NCI-H1694 treated with DMSO at 0.1 percent for 48 hours (cell line): Measurements from ENCODE around the gene ABHD12.
"Not testable (repeated sequence)": the region's sequence is repeated elsewhere in the genome, so short reads cannot be mapped to it uniquely, and the experiment has no call there.

Experiments used
- DNase-seq: peaks from one replicate; lab custom pipeline; 2025; lab: John Stamatoyannopoulos, UW

Gene ABHD12

DNA sequence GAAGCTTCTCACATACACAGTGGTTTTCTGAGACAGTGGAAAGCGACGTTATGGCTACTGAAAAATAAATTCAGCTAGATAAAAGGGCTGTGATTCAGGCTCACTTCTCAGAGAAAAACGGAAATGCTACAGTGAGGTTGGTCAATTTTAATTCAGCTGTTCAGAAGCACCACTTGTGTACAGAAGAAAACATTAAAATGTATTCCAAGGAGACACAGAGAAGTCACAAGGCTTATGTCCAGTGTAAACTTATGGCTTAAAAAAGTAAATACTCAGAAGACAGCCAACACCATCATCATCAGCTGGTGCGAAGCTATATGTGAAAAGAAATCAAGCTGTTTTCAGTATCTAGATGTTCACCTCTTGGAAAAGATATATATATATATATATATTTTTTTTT is 68.6 kb downstream of the ABHD12 start:
- no peak for DNase-seq

DNA sequence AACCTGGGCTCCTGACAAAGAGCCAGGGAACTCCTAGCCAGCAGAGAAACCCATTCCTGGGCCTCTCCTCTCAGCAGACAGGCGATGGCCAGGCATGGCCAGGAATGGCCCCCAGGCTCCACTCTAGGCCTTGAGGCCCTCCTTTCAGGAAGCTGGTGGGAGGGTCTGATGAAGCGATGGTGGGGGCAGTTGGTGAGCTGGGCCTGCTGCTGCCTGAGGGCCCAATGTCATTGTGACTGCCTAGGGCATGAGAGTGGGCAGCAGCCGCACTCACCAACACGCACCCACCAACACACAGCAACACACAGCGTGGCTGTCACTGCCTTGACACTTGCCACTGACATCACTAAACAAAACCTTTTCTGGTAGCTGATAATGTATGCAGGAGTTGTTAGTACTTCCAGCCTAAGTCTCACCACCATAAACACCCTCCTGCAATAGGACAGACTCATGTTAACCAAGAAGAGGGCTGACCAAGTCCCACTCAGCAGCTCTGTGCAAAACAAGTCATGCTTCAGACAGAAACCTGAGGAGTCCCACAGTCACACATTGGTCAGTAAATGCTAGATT is 69.3 kb downstream of the ABHD12 start:
- DNase-seq, result no peak

DNA sequence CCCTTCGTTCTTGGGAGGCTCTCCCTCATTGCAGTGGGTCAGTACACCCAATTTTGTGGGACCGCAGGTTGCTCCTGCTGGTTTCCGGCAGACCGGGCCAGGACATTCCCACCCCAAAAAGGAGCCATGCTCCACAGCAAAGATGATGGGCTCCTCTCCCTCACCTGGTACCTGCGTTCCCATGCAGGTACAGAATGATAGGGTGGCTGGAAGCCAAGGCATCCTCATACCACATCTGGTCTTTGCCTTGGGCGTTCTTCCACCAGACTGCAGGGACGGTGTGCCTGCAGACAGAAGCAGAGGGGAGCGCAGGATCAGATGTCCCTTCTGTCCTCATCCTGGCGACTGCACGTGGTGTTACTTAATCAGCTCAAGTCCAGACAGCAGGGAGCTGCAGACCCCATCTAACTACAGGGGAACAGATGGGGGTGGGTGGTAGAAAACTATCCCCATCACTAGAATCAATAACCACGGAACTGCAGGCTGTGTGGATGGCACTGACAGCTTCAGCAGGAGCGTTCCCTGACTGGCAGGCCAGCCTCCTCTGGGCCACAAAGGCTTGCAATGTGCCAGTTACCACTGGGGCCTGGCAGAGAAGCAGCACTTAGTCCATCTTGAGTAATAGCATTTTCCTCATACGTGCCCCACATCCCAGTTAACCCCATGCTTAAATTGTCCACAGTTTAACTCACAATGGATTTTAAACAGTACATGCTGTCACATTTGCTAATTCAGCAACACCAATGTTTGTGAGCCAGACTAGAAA is 70.4 kb downstream of the ABHD12 start:
- no peak for DNase-seq

DNA sequence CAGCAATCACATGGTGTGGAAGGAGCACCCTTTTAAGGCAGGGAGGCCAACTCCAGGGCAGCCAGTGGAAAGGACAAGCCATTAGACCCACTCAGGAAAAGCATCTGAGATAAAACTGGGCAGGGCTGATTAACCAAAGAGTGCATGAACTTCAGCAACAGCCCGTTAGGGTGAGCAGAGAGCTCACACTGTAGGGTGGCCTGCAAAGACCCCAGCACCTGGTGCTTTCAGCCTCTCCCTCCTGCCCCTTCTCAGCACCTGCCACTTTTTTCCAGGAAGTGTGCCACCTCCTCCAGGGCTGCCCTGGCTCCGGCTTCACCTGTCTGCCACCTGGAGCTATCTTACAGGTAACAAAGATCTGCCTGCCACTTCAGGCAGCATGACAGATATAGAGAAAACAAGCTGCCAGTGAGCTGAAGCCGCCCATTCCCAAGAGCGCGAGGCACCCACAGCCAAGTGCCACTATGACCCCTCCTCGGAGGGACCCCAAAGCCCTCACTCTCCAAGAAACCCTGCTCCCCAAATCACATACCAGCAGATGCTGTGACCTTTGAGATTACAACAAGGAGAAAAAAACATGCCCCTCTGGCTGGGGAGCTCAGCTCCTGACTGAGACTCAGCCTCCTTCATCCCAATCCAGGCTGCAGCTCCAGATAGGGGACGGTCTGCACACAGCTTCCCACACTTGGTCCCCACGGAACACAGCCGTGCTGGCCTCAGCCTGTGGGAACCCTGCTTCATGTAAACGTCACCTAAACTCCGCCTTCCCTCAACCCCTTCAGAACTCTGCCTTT is 71.2 kb downstream of the ABHD12 start:
- no peak for DNase-seq

DNA sequence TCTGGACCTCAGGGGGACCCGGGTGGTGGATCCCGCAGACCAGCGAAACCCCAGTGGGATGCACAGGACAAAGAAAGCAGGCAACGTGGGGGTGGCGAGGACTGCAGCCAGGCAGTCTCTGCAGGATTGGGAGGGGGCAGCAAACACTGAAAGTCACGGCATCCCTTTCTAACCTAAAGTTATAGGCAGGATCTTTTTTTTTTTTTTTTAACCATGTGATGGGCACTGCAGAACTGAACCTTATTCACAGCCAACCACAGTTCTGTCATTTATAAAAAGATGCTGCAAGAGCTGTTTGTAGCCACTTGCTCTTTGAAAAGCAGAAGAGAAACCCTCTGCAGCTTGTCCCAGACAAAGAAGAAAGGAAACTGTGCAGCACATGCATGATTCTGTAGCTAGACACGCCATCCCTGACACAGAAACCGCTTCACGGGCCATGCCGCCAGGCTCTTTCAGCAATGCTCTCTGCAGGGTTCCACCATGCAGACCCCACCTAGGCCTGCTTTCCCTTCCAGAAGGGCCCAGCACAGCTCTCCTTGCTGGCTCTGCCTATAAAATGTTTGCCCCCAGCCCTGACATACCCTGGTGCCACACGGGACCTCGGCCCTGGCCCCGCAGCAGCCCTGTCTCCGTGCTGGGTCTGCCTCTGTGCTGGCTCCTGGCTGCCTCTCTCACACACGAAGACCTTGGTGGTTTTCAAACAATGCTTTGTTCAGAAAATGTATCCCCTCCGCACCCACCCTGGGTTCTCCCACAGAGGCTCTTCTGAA is 72.0 kb downstream of the ABHD12 start:
- no peak for DNase-seq

DNA sequence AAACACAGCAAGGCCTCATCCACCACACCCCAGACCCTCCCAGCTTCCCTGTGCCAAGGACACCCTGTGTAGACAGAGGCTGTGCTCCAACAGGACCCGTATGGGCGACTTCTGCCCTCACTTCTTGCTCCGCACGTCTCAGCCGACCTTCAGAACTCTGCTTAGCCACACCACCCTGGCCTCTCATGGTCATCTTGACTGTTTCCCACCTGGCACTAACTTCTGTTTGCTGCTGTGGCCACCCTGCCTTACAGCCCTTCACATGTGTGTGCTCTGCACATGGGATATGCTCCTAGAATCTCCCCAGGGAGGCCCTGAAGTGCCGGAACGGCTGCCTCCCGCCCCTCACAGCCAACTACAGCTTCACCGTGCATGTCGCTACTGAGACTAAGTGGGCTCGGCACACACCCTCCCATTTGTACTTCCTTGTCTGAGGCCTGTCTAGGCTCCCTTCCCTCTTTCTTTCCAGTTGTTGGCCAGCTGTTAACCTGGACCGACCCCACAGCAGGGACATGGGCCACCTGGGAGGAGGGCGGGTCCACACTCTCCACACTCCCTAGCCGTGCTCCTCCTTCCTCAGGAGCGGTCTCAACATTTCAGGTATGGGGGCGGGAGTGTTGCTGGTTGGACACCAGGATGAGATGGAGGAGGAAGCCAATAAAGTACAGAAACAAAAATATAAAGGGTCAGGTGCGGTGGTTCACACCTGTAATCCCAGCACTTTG is 73.1 kb downstream of the ABHD12 start:
- DNase-seq, result no peak

DNA sequence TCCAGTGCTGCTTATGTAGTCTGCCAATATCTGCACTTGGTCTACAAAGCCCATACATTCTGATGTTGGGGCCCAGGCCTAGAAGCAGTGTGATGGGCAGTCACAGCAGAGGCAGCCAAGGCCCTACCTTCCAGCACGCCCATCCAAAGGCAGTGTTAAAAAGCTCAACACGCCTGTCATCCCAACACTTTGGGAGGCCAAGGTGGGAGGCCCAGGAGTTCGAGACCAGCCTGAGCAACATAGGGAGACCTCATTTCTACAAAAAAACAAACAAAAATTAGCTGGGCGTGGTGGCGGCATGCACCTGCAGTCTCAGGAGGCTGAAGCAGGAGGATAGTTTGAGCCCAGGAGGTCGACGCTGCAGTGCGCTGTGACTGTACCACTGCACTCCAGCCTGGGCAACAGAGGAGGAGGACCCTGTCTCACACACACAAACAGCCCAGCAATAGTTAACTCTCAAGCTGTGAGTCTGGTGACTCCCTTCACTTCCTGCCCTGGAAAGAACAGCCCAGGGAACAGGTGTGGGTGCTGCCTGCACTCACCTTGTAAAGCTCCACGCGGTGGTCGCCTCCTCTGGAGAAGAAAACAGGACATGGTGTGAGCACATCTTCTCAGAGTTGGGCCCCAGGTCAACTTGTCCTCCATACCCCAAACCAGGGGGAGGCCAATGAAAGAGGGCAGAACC is 74.0 kb downstream of the ABHD12 start:
- DNase-seq, result no peak

DNA sequence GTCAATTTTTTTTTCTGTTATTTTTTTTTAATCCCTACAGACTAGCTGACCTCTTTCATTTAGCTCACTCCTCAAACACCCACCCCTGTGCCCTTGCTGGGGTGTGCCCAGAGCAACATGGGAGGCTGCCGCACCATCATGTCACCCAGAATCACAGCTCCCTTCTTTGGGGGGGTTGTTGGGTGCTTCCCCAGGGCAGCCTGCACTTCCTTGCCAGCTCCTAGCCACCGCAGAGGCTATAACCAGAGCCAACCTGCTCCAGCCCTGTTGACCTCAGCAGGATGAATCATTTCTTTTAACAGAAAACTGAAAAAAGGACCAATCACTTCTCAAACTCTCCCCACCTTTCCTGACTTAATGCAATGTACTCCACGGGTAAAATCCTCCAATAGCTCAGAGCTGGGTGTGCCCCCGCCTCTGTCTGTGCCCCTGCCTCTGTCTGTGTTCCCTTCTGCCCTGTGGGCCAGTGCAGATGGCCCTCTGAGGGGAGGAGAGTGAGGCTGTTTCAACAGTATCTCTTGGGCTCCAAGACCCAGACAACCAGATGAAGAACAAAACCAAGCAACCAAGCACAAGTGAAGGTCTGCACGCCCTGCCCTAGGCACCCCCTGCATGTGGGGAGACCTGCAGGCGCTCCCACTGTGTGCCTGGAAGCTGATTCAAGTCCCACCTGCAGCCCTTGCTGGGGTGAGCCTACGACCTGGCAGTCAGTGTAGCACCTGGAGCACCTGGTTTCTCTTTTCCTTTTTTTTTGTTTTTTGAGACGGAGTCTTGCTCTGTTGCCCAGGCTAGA is 75.0 kb downstream of the ABHD12 start:
- no peak for DNase-seq

DNA sequence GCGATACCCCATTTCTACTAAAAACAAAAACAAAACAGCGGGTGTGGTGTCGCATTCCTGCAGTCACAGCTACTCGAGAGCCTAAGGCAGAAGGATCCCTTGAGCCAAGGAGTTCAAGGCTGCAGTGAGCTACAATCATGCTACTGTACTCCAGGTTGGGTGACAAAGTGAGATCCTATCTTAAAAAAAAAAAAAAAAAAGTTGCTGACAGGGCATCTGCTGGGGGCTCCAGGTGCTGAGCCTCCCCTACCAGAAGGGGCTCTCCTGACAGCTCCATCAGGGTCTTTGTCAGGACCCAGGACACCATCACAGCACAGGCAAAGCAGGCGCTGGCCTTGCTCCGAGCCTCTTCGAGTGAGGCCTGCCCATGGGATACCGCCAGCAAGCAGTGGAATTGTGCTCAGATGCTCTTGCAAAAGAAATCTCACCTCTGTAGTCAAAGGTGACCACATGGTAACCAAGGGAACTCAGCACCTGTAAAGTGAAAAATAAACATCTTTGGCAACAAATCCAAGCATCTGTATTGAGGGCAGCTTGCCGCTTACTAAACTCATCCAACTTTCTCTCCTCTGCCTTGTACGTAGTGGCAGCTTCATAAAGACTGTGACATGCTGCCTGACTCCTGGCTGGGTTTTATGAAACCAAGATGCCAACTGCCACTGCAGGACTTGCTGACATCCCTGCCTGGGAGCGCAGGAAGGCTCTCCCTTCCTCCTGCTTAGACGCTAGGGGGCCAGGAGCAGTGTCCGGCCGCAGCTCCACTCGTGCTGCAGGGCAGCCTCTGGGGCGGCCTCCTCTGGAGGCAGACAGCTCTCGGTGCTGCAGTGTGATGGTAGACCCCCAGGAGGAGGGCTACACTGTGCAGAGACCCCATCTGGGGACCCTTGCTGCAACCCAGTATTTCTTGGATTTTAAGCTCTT is 75.9 kb downstream of the ABHD12 start:
- no peak for DNase-seq

DNA sequence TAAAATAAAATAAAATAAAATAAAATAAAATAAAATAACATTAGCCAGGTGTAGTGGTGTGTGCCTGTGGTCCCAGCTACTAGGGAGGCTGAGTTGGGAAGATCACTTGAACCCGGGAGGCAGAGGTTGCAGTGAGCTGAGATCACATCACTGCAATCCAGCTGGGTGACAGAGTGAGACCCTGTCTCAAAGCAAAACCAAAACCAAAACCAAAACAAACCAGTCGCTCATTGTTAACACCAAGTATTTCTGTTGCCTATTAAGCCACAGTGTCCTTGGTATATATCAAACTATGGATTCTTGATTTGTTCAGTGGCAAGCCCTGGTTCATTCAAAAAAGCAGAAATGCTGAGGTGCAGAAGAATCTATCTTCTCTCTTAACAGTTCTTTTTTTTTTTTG is 77.0 kb downstream of the ABHD12 start:
- no peak for DNase-seq

DNA sequence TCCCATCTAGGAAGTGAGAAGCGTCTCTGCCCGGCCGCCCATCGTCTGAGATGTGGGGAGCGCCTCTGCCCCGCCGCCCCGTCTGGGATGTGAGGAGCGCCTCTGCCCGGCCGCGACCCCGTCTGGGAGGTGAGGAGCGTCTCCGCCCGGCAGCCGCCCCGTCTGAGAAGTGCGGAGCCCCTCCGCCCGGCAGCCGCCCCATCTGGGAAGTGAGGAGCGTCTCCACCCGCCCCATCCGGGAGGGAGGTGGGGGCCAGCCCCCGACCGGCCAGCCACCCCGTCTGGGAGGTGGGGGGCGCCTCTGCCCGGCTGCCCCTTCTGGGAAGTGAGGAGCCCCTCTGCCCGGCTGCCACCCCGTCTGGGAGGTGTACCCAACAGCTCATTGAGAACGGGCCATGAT is 77.9 kb downstream of the ABHD12 start:
- not testable (repeated sequence) for DNase-seq

DNA sequence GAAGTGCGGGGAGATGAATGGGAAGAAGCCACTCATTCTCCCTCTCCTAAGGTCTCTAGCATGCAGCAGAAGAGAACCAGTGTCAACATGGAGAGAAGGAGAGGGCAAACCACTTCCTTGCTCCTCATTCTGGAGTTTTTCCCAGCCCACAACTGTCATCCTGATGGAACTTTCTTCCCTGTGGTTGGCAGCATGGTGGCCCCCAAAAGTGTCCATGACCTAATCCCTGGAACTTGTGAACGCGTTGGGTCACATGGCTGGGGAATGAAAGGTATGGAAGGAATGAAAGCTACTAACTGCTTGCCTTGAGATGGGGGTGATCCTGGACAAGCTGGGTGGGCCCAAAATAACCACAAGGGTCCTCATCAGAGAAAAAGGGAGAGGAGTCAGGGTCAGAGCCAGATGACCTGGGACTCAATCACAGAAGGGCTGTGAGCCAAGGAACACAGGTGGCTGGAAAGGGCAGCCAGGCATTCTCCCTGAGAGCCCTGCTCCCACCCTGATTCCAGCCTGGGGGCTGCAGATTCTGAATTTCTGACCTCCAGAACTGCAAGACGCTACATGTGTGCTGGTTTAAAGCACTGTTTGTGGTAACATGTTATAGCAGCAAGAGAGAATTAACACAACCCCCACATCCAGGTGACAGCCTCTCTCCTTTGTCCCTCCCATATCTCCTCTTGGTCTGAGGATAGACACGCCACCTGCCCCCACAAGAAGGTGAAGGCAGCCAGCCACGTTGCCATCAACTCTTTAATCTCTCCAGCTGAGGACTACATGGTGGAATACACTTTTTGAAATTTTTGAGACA is 79.5 kb downstream of the ABHD12 start:
- no peak for DNase-seq

DNA sequence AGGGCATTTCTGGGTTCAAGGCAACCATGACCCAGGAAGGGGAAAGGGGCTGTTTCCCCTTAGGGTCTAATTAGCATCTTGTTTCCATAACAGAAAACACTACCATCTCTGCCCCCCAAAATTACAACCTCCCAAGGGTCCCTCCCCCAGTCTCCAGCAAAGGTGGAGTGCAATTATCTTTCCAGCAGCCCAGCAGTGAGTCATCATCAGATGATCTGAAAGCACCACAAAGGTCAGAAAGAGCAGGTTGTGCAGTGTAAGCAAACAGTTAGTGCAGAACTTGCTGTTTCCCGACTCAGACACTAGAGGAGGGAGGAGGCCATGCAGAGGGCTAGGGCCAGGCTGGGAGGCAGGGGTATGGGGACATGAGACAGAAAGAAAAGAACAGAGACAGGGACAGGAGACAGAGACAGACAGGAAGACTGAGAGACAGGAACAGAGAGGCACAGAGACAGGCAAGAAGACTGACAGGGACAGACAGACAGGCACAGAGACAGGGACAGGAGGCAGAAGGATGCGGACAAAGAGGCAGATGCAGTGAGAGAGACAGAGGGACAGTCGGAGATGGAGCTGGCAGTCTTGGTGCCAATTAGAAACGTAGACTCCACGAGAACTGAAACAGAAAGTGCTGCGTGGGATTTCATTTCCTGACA is 80.2 kb downstream of the ABHD12 start:
- peak; percentile 10 for DNase-seq

DNA sequence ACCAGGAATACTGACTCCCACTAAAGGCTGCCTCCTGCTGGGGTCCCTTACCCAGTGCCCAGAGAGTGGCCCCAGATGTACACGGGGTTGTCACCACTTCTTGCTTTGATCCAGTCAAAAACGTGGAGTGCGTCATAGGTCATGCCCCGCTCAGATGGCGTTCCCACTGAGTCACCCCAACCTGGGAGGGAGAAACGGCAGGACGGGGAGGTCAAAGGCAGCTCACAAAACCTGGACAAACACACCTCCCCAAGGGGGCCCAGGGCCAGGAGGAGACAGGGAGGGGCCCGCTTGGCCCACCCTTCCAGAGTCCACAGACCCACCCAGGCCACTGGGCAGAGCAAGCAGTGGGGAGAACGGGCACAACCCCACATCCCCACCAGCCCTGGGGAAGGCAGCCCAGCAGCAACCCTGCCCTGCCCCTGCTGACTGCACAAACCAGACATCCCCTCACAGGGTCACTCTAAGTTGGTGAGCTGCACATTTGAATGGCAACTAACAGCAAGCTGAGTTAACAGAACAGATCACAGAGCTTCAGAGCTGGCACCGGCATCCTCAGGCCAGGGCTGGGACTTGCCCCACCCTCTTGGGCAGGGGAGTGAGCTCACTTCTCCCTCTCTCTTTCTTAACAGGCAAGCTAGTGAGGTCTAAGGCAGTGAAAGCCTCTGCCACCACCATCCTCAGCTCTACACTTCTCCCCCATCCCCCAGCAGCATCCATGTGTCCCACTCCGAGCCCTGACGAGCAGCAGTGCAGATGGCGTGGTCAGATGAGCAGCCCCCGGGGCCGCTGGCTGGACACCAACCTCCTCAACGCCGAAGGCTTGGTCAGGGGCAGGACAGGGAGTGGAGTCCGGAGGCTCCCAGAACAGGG is 81.0 kb downstream of the ABHD12 start:
- DNase-seq, result no peak

DNA sequence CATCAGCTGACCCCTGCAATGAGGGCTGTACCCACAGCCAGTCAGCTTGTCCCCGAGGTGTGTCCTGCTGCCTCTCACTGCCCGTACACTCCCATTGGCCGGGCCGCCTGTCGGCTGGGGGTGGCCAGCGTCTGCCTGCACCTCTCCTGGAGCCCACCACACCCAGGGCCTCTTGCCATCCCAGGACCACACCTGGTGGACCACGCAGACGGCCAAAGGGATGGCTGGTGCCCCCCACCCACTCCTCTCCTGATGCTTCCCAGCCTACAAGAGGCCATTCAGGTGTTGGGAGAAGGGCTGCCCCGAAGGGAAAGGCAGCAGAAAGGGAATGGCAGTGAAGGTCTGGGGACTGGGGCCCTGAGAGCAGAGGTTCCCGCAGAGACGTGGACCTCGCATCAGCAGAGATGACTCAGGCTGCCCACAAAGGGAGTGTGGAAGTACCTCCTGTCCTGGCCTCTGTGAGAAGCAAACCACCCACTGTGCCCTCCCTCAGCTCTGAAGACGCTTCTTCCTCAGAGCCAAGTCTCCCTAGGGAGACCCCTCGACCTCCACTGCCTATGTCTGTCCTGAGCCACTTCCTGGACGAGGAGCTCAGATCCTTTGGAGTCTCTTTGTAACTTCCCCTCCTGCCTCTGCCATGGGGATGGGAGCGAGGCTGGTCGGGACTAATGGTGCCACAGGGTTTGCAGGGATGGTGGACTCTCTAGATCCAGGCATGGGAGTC is 81.8 kb downstream of the ABHD12 start:
- no peak for DNase-seq

DNA sequence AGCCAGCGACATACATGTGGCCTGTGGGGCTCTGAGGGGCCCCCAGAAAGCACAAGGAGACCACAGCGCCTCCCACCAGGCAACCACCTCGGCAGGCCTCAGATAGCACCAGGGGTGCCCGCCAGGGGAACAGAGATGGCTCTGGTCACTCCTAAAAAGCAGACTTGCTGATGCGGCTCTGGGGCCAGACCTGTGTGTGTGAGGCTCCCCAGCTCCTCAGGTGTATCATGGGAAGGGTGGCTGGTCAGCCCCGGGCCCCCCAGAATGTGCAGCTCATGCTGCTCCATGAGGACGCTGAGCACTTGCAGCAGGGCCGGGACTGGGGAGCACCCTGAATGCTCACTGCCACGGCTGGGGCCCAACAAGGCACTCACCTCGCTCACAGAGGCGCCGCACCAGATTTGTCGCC is 82.5 kb downstream of the ABHD12 start:
- DNase-seq, result no peak
